ENCODE measurements around the gene PRR20D.

GRCh38 chr13:57212989-57213388 lies 52.6 kb downstream of the PRR20D start:
- TF ChIP-seq EZH2phosphoT487 (IDR thresholded peaks at IDR 0.05; ENCODE audit: insufficient read depth, low read depth): no peak
- no peak for TF ChIP-seq EZH2 (IDR thresholded peaks at IDR 0.05; ENCODE audit: insufficient read depth, poor library complexity, severe bottlenecking)

Data from GM23248 (cell line).